DMS153 (cell line): Measurements from ENCODE around the gene UGT1A10.

Experiments
- DNase-seq: peaks from one replicate; lab custom pipeline; 2025; lab: John Stamatoyannopoulos, UW

The UGT1A10 gene

DNA sequence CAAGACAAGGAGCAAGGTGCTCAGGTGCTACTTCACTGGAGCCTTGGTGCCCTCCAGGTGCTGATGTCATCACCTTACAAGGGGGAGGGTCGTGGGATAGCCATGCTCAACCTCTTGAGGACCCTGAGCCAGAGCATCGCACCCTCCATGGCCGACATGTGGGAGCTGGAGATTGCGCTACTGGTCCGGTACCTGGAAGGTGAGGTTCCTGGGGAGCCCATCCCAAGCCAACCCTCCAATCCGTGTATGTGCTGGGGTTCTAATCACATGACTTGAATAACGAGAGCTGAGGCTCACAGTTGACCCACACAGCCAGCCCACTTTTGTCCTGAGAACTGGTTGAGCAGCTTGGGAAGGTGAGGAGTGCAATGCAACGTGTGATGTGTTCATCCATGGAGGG lies 167.7 kb downstream of the UGT1A10 start:
- DNase-seq: no peak

DNA sequence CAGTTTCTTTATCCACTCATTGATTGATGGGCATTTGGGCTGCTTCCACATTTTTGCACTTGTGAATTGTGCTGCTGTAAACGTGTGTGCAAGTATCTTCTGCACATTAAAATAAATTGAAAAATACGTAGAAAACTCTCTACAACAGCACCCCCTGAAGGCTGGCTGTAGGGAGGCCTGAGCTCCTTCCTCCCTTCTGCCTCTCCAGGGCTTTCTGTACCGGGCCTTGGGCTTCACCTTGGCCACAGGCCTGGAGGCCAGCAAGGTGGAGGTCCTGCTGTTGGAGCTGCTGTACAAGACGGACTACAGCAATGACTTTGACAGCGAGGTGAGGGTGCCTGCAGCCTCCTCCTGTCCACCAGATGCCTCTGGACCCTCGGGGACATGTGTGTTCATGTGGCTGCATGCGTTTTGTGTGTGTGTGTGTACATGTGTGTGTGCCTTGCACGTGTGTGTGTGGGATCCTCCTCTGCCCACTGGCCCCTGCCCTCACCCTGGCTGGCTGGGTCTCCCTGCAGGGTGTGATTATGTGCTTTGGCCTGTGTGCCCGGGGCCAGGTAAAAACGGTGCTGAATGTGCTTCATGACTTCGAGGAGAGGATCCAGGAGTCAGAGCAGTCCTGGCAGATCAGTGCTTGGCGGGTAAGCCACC lies 171.1 kb downstream of the UGT1A10 start:
- no peak for DNase-seq

GRCh38 chr2:233807966-233808935 lies 172.0 kb downstream of the UGT1A10 start:
- no peak for DNase-seq

GRCh38 chr2:233810385-233810784 lies 174.1 kb downstream of the UGT1A10 start:
- no peak for DNase-seq

DNA sequence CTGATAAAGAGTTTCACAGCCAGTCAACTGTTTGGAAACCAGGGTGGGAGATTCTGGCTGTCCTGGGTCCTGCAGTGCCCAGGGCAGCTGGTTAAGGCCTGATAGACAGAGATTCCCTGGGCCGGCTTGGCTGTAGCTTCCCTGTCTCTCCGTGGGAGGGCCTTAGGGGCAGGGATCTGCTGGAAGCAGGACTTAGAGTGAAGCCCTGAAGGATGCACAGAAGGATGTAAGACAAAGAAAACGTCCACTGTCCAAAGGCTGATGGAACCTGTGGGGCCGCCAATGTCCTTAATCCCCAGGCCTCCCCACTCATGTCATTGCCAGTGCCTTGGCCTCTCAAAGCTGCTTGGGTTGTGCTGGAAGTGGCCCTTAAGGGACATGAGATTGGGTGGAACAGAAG lies 174.8 kb downstream of the UGT1A10 start:
- no peak for DNase-seq

DNA sequence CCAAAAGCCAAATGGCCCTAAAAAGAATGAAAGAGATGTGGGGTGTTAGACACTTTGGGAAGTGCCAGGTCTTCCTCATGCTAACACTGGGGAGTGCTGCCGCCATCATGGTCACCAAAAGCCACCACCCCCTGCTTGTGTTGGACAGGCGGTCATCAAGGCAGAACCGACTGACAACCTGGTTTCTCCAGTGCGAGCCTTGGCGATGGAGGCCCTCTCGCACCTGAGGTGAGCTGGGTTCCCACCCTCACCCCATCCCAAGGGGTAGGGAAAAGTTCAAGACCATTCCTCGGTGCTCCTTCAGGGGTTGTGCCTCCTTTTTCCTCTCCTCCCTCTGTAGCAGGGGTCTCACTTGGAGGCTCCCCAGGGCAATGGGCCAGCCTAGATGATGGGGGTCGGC lies 175.5 kb downstream of the UGT1A10 start:
- no peak for DNase-seq

DNA sequence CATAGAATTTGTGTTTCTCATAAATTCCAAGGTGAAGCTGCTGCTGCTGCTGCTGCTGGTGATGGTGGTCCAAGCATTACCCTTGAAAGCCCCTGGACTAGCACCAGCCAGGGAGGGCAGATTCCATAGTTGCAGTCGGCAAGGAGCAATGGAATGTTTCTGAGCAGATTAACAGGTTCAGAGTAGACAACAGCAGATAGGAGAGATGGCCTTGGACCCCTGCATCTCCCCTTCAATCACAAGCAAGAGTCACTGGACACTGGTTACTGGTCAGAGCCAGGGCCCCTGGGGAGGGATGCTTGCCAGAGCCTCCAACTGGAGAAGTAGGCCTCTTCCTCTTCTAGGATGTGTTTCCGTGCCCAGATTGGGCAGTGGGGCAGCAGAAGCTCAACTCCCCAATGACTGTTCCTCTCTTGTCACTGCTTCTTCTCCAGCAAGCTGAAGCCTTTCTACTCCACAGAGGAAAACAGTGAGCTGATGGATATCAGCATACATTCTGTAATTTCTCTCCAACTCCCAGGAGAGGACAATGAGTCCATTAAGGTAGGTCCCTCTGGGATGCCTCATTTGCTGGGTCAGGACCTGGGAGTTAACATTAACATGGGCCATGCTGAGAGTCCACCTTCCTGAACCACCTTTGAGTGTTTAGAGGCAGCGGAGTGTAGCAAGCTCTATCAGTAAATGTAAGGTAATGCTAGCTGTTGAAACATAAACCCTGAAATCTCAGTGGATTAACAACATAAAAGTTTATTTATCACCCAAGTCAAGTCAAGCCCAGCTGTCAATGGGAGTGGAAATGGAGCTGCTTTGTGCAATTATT lies 177.2 kb downstream of the UGT1A10 start:
- no peak for DNase-seq

DNA sequence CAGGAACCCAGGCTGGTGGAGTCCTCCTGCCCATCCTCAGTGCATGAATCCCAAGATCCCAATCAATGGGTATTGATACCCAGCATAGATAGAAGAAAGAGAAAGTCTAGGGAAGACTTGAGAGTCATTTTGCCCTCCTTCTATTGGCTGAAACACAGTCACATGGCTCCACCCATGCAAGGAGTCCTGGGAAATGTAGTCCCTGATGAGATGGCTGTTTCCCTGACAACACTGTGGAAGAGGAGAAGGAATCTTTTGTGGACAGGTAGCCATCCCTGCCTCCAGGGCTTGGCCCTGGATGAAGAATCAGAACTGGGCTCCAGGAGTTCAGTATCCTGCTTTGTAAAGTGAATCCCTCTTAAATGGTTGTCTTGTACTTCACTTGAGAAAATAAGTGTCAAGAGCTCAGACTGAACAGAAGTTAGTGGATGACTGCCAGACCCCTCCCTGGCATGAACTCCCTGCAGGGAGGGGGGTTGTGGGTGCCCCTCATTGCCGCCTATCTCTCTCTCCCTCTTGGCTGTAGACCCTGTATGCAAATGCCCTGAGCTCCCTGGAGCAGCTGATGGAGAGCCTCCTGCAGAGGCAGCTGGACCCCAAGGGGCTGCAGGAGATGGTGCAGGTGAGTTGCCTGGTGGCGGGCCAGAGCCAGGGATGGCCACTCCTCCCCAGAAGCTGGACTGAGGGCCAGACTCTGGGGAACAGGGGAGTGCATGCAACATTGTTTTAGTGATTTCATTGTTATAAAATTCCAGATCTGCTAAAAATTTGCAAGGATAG lies 178.0 kb downstream of the UGT1A10 start:
- no peak for DNase-seq

DNA sequence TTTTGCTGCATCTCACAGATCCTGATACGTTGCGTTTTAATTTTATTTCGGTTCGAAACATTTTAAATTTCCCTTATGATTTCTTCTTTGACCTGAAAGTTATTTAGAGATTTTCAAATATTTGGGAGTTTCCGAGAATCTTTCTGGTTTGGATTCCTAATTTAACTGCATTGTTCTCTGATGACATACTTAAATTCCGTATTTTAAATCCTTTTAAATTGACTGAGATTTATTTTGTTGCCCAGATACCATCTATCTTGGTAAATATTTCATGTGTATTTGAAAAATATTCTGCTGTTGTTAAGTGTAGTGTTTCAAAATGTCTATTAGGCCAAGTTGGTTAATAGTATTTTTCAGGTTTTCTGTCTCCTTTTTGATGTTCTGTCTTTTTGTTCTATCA lies 179.6 kb downstream of the UGT1A10 start:
- DNase-seq: no peak

DNA sequence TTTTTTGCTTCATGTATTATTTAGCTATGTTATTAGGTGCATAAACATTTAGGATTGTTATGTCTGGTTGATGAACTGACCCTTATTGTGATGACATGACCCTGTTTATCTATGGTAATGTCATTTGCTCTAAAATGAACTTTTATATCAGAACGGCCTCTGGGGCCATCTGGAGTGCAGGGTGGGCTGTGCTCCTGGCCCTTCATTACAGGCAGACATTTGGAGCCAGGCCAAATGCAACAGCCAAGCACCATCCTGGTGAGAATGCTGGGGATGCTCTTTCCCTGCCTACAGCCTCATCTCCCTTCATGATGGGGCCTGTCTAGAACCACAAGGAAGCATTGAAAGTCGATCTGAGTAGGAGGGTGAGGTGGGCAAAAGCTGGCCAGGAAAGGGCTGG lies 180.1 kb downstream of the UGT1A10 start:
- no peak for DNase-seq

- no peak for DNase-seq
Measured at GRCh38 chr2:233816771-233817170, 180.5 kb downstream of the UGT1A10 start.

DNA sequence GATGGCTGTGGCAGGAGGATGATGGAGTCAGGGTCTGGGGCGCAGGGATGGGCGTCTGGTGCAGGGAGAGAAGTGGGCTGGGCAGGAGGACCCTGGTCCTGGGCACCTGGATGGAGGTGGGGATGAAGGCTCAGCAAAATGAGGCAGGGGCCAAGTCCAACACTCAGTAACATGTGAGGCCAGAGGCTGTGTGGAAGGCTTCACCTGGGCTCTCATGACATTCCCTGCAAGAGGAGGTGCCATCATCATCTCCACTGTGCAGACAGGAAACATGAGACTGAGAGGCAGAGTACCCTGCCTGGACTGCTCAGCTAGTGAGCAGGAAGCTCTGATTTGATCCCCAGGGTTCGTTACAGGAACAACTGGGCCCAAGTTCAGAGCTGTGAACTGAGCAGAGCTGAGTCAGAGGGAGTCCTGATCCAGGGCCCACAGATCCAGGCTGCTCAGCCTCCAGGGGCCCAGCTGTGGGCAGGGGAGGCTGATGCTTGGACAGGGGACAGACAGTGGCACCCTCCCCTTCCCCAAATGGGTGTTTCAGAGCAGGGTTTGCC lies 181.2 kb downstream of the UGT1A10 start:
- no peak for DNase-seq

- no peak for DNase-seq
Measured at GRCh38 chr2:233817995-233818638, 181.9 kb downstream of the UGT1A10 start.

- DNase-seq: no peak
Measured at GRCh38 chr2:233818639-233819621, 182.7 kb downstream of the UGT1A10 start.

DNA sequence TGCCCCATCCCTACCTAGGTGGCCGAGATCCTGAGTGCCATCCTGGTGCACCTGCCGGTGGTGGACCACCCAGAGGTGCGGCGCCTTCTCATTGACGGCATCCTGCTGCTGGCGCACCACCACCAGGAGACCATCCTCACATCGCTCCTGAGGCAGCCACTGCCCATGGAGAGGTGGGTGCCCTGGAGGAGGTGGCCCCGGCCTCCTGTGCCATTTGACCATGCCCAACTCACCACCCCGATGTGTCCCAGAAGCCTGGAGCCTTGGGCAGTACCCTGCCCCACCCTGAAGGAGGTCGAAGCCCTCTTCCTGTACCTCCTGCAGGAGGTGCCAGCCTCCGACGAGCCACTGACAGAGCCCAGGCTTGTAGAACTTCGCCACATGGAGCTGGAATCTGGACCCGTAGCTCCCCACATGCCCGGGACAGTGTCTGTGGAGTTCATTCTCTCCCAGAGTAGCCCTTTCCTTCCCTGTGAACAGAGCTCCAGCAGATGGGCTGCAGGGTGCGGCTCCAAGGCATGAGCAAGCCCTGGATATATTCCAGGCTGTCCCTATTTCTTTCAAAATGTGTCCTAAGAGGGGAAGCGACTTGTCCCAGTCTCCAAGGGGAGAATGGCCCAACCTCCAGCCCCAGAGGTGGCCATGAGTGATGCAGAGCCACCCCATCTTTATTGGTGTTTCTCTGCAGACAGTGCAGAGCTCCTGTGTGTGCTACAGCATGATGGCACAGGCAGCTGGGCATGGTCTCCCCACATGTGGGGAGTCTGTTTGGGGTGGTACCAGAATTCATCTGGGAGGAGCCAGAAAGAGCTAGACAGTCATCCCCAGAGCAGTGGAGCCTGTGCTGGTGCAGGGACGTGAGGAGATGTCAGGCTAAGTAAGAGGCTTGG lies 183.9 kb downstream of the UGT1A10 start:
- no peak for DNase-seq

- no peak for DNase-seq
Measured at GRCh38 chr2:233820774-233821105, 184.5 kb downstream of the UGT1A10 start.

GRCh38 chr2:233821196-233821595 lies 184.9 kb downstream of the UGT1A10 start:
- no peak for DNase-seq

- no peak for DNase-seq
Measured at GRCh38 chr2:233821709-233822100, 185.5 kb downstream of the UGT1A10 start.
